HG03520 (cell line): ENCODE results near the gene MIER2.
"Not testable (repeated sequence)": the region's sequence is repeated elsewhere in the genome, so short reads cannot be mapped to it uniquely, and the experiment has no call there.

Experiments used
- ATAC-seq: cut with Tn5 transposase; IDR thresholded peaks from one replicate; pipeline ENCODE4 v1.9.1; 2021; ENCODE audit warnings: mild to moderate bottlenecking, moderate library complexity; ENCODE audit not compliant: unreplicated experiment

MIER2 gene

GRCh38 chr19:289651-290371 lies 54.8 kb downstream of the MIER2 start:
- no peak for ATAC-seq

GRCh38 chr19:288911-289310 lies 55.7 kb downstream of the MIER2 start:
- ATAC-seq = no peak

- ATAC-seq = no peak
These were observed 57.2 kb downstream of the MIER2 start for GRCh38 chr19:287381-287871.

GRCh38 chr19:283395-283794 lies 61.2 kb downstream of the MIER2 start:
- ATAC-seq = no peak

GRCh38 chr19:282501-282900 lies 62.1 kb downstream of the MIER2 start:
- no peak for ATAC-seq

GRCh38 chr19:281992-282391 lies 62.6 kb downstream of the MIER2 start:
- ATAC-seq = no peak

GRCh38 chr19:281156-281853 lies 63.3 kb downstream of the MIER2 start:
- no peak for ATAC-seq

- ATAC-seq = no peak
These were observed 64.0 kb downstream of the MIER2 start for GRCh38 chr19:280541-281009.

GRCh38 chr19:279656-280055 lies 64.9 kb downstream of the MIER2 start:
- no peak for ATAC-seq

GRCh38 chr19:279231-279630 lies 65.4 kb downstream of the MIER2 start:
- no peak for ATAC-seq

GRCh38 chr19:277581-278165 lies 66.9 kb downstream of the MIER2 start:
- no peak for ATAC-seq

- no peak for ATAC-seq
These were observed 67.5 kb downstream of the MIER2 start for GRCh38 chr19:277131-277530.

GRCh38 chr19:275958-276646 lies 68.5 kb downstream of the MIER2 start:
- no peak for ATAC-seq

- no peak for ATAC-seq
These were observed 69.6 kb downstream of the MIER2 start for GRCh38 chr19:275000-275399.

GRCh38 chr19:273393-273792 lies 71.2 kb downstream of the MIER2 start:
- ATAC-seq = no peak

- ATAC-seq = no peak
These were observed 72.7 kb downstream of the MIER2 start for GRCh38 chr19:271856-272255.

- not testable (repeated sequence) for ATAC-seq
These were observed 73.8 kb downstream of the MIER2 start for GRCh38 chr19:270766-271318.

- ATAC-seq = no peak
These were observed 75.4 kb downstream of the MIER2 start for GRCh38 chr19:269241-269640.

GRCh38 chr19:262125-262524 lies 82.5 kb downstream of the MIER2 start:
- no peak for ATAC-seq

GRCh38 chr19:256804-257203 lies 87.8 kb downstream of the MIER2 start:
- not testable (repeated sequence) for ATAC-seq
